NB4 (cell line): ENCODE data around the gene GTF2F2.

Source experiments
- MYC ChIP-seq: IDR thresholded peaks from 2 replicates; pipeline ENCODE4 v1.6.1; 2011; ENCODE audit warnings: low read depth, low read length
- POLR2A ChIP-seq: IDR thresholded peaks from 2 replicates; pipeline ENCODE4 v1.6.1; 2011; ENCODE audit warnings: mild to moderate bottlenecking; ENCODE audit not compliant: insufficient read length; ENCODE audit errors: extremely low read depth
- TF ChIP-seq, protein P1 (sequence below): IDR thresholded peaks from one replicate; pipeline ENCODE4 v1.5.1; 2012; ENCODE audit warnings: low read depth, low read length

DNA sequence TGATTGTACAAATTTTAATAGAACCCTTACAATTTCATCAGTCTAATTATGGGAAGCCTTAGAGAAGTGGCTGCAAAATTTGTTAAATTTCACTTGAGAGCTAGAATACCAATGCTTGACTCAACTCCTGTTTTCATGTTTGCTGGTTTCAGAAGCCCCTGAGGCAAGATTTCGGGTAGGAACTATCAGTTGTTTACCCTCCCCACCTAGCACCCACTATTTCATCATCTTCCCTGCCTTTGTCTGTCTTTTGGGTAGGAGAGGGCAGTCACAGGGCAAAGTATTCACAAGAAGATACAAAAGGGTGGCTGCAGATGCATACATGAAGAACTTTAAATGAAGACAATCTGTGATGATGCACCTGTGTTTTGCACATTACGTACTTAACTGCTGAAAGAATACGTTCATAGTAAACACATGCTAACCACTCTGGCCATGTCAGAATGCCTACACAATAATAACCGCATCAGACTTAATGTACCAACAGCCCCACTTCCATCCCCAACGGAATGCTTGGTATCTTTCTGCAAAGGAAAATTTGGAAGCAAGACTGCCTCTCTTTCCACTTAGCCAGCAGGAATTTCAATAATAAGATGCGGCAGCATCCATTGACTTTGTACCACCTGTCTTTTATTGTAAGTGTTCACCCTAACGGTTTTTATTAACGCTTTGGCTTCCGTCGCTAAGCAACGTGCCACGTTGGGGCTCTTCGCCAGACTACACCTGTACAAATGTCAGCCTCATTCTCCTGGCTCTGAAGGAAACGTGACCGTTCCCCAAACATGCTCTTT lies 190.2 kb downstream of the GTF2F2 start:
- TF ChIP-seq, protein P1, sequence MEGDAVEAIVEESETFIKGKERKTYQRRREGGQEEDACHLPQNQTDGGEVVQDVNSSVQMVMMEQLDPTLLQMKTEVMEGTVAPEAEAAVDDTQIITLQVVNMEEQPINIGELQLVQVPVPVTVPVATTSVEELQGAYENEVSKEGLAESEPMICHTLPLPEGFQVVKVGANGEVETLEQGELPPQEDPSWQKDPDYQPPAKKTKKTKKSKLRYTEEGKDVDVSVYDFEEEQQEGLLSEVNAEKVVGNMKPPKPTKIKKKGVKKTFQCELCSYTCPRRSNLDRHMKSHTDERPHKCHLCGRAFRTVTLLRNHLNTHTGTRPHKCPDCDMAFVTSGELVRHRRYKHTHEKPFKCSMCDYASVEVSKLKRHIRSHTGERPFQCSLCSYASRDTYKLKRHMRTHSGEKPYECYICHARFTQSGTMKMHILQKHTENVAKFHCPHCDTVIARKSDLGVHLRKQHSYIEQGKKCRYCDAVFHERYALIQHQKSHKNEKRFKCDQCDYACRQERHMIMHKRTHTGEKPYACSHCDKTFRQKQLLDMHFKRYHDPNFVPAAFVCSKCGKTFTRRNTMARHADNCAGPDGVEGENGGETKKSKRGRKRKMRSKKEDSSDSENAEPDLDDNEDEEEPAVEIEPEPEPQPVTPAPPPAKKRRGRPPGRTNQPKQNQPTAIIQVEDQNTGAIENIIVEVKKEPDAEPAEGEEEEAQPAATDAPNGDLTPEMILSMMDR, result no peak
- TF ChIP-seq POLR2A (no peak), MYC (no peak)
